GM18520 (cell line): Measurements from ENCODE around the gene TYW1B.
"Not testable (repeated sequence)": the region's sequence is repeated elsewhere in the genome, so short reads cannot be mapped to it uniquely, and the experiment has no call there.

ENCODE experiments used
- ATAC-seq: cut with Tn5 transposase; IDR thresholded peaks from one replicate; pipeline ENCODE4 v1.9.1; 2021; ENCODE audit not compliant: unreplicated experiment

Gene TYW1B

DNA sequence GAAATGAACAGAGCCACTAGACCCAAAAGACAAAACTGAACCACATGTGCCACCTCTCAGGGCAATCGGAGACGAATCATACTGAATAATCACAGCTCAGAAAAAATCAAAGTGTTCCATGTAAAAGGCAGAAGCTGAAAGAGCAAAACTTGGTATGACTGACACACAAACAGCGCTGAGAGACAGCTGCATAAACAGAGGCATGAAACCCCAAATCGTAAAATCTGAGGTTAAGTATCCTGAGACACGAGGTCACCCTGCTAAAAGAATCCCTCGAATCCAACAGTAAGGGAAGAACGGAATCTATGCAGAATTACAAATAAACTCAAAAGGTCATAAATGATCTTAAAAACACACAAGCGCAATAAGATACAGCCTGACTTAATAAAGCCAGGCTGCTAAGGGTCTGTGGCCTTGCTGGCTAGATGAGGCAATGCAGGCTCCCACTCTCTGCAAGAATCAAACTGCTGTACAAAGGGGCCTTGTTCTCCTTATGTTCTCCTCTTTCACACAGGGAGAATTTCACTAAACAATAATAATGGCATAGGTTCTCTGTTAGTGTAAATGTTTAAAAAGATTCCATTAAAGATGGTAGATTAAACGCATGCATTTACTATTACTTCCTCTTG, 247.7 kb downstream of the TYW1B start:
- not testable (repeated sequence) for ATAC-seq

DNA sequence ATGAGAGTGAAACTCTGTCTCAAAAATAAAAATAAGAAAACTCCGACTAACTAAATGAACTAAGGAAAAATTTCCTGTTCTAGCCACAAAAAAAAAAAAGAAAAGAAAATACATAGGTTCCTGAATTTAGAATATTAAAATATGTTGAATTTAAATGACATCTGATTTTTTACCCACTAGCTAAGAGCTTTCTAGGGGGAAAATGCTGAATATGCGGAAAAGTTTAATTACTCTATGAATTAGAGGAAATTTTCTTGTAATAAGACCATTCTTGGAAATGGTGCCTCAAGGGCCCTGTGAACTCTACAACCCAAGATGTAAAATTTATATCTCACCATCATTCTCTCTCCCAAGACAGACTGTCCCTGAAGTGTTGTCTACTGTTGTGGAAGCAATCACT, 250.9 kb downstream of the TYW1B start:
- ATAC-seq: no peak

DNA sequence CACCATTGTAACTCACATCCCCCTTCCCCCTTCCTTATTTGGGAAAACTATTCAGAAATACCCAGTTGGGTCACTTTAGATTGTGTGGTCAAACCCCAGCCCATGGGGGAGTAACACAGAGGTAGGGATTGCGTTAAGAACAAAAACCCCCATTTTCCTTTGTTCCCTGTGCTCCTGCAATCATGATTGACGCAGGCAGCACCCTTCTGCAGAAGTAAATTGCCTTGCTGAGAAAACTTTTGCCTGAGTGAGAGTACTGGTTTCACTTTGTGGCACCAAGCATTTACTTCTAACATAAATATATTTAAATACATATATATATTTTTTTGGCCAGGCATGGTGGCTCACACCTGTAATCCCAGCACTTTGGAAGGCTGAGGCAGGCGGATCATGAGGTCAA, 266.0 kb downstream of the TYW1B start:
- ATAC-seq: not testable (repeated sequence)

DNA sequence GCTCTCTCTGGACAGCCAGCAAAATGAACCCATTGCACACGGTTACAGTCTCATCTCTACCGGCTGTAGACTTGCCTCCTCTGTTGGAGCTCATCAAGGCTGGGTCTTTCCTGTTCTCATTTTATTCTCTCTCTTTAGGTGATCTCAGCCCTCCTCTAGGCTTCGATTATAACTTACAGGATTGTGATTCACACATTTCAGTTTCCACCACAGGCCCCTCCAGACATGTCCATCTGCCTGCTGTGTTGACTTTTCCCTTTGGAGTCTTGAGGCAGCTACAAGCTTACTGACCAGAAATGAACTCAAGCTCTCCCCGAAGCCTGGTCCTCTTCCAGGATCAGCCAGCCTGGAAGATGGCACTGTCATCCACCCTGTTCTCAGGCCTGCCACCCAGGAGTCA, 268.5 kb downstream of the TYW1B start:
- ATAC-seq: not testable (repeated sequence)

DNA sequence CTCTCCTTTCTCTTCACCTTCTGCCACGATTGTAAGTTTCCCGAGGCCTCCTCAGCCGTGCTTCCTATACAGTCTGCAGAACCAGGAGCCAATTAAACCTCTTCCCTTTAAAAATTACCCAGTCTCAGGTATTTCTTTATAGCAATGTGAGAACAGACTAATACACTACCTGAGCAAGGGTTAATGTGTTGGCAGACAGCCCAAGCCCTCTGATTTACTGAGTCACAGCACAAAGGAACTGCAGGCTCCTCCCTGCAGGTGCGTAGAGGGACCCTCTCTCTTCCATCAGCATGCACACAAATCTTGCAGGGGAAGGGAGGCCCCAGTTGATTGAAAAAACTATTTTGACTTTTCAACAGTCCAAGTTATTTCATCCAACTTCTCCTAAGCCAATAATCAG, 271.3 kb downstream of the TYW1B start:
- not testable (repeated sequence) for ATAC-seq

DNA sequence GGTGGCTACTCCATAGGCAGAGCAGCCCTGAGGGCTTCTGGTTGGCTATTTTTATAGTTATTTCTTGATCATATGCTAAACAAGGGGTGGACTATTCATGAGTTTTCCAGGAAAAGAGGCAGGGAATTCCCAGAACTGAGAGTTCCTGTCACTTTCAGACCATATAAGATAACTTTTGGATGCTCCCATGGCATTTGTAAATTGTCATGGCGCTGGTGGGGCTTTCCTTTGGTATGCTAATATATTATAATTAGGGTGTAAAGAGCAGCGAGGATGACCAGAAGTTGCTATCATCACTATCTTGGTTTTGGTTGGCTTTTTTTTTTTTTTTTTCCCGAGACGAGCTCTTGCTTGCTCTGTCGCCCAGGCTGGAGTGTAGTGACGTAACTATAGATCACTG, 272.8 kb downstream of the TYW1B start:
- not testable (repeated sequence) for ATAC-seq

DNA sequence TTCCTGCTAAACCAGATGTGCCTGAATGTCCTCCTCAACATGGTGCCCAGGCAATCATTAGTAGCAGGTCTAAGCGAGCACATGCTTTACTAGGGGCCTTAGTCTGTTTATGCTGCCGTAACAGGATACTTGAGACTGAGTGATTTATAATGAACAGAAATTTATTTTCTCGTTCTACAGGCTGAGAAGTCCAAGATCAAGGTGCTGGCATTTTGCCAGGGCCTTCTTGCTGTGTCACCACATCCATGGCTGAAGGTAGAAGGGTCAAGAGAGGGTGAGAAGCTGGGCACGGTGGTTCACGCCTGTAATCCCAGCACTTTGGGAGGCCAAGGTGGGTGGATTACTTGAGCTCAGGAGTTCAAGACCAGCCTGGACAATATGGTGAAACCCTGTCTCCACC, 273.6 kb downstream of the TYW1B start:
- not testable (repeated sequence) for ATAC-seq

DNA sequence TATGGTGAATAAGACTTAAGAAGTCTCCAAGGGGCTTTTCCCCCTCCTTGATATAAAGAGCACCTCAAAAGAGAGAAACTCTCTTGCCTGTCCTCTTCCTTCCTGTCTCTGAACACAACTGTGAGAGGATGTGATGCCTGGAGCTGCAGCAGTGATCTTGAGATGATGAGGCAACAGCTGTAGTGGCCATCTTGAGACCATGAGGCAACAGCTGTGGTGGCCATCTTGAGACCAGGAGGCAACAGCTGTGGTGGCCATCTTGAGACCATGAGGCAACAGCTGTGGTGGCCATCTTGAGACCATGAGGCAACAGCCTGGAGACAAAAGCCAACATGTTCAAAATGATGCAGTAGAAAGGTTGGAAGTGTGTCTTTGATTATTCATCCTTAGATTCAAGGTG, 277.5 kb downstream of the TYW1B start:
- not testable (repeated sequence) for ATAC-seq

DNA sequence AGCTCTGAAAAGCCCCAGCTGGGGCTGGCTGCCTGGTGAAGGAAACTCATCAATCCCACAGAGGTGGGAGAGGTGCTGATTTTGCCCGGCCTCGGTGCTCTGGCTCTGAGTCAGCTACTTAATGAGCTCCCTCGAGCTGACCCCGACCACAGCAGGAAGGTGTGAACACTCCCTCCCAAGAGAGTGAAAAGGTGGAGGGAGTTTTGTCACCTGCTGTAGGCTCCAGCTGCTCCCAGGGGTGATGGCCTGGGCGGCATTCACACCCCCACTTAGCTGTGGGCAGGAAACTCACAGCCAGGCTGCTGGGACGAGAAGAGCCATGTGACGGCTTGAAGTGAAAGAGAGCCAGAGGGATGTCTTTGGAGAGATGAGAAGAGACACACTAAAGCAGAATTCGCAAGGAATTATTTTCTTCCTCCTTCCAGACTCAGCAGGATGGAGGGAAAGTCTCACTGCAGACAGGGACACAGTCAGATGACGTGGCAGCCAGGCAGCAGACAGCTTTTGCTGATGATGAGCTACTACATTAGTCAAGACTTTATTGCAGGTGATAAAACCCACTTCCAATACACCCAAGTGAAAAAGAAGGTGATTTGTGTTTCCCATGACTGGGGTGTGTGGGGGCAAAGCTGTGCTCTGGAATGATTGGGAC, 281.3 kb downstream of the TYW1B start:
- peak; percentile 82 for ATAC-seq

DNA sequence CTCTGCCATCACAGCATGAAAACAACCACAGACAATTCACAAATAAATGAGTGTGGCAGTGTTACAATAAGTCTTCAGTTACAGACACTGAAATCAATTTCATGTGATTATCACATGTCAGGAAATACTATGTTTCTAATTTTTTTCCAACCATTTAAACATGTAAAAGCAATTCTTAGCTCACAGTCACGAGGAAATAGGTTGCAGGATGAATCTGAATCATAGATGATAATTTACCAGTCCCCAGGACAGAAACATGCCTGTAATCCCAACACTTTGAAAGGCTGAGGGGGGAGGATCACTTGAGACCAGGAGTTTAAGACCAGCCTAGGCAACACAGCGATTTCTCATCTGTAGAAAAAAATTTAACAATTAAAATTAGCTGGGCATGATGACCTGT, 283.5 kb downstream of the TYW1B start:
- not testable (repeated sequence) for ATAC-seq

DNA sequence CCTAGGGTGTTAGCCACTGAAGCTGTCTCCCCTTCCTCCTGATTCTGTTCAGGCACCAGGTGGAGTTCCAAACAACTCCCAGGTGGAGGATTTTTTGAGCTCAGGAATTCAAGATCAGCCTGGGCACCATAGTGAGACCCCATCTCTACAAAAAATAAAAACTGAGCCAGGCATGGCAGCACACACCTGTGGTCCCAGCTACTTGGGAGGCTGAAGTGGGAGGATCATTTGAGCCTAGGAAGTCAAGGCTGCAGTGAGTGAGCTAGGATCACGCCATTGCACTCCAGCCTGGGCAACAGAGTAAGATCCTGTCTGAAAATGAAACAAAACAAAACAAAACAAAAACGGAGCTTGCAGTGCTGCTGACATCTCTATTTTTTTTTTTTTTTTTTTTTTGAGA, 287.1 kb downstream of the TYW1B start:
- ATAC-seq: no peak

DNA sequence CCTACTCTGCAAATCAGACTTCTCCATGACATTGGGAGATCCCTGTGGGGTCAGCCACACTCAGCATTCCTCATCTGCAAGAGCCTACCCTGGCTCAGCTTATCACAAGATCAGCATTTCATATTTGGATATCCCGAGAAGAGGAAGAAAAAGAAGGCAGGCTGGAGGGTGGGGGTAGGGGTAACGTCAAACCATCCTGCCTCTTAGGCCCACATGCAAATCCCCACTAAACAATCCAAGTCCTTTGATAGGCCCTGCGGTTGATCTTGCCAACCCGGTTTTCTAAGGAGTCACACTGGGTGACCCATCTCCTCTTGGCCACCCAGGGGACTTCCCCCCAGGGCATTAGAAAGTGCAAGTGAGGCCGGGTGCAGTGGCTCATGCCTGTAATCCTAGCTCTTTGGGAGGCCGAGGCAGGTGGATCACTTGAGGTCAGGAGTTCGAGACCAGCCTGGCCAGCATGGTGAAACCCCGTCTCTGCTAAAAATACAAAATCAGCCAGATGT, 287.8 kb downstream of the TYW1B start:
- ATAC-seq: no peak

DNA sequence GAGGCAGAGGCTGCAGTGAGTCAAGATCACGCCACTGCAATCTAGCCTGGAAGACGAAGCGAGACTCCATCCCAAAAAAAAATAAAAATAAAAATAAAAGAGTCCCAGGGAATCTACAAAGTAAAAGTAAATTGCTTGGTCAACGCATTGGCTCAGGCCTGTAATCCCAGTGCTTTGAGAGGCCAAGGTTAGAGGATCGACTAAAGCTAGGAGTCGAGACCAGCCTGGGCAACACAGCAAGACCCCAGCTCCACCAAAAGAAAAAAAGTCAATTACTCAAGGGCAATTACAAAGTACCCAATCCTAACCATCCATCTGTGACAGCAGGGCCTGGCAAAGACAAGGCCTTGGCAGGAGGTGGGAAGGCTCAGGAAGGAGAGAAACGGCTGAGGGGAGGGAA, 288.3 kb downstream of the TYW1B start:
- no peak for ATAC-seq

DNA sequence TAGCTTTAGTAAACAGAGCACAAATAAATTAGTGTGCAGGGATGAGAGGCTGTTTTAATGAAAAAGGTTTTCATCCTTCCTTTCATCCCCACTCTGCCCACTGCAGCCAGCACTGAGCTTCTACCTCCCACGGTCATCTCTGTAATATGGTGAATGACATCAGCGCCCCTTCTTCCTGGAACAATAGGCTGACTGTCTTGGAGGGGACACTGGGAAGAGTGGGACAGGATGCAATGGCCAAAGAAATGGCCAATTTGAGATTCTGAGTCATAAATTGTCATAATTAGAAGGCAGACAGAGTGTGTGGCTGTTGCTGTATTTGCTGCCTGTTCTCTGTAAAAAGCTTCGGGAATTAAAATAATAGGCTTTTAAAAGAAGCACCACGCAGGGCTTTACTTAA, 289.1 kb downstream of the TYW1B start:
- no peak for ATAC-seq

DNA sequence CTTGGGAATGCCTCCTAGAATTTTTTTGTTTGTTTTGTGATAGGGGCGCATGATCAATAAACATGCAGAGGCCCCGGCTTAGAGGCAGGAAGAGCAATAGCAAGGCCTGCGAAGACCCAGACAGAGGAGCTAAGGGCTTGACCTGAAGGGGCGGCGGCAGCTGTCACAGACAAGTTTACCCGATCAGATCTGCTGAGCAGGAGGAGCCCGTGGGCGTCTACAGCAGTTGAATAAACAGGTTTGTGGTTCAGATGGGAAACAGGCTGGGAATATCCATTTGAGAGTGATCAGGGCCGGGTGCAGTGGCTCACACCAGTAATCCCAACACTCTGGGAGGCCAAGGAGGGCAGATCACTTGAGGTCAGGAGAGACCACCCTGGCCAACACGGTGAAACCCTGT, 289.9 kb downstream of the TYW1B start:
- ATAC-seq: no peak

DNA sequence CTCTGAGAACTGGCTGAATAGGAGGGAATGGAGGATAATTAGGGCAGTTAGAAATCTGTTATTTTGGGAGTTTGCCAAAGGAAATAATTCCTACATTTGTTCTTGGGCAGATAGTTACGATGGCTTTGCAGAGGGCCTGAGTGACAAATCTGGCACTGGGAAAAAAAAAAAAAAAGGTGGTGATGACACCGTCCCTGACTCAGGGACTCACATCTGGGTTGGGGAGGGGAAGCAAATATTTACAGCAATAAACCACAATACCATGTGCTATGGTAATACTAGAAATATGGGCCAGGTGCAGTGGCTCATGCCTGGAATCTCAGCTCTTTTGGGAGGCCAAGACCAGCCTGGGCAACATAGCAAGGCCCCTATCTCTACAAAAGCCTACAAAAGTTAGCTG, 292.0 kb downstream of the TYW1B start:
- not testable (repeated sequence) for ATAC-seq

DNA sequence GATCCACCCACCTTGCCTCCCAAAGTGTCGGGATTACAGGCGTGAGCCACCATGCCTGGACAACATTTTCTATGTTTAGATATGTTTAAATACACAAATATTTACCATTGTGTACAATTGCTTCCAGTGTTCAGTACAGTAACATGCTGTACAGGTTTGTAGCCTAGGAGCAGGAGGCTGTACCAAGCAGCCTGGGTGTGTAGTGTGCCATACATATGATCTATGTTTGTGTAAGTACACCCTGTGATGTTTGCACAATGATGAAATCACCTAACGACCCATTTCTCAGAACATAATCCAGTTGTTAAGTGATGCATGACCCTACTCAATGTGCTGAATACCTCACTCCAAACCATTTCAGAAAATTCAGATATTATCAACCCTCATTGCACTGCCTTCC, 297.0 kb downstream of the TYW1B start:
- ATAC-seq: not testable (repeated sequence)
